Lower lobe of right lung (tissue), 2 donors: ENCODE measurements around the gene DAB1. TPM values are rescaled to one million over a fixed set of nuclear protein-coding genes. Genes with fewer than 3 reads are reported as not detected.
A peak's percentile ranks its signal among the peaks of the same experiment; 100 is the strongest.

Experiments used
- ATAC-seq, 2 donors: fragments of 200-7000 bp; cut with Tn5 transposase; one replicate each; pipeline ENCODE4 v1.9.1; 2020 to 2022; ENCODE audit warnings: mild to moderate bottlenecking in 2 of 2, moderate library complexity in 2 of 2
- DNase-seq: peaks from one replicate; pipeline ENCODE4 v3.0.0-alpha.2; 2020
- H3K27ac ChIP-seq: fragments of 200-600 bp; one replicate; pipeline ENCODE4 v1.8.0; 2022
- H3K27me3 ChIP-seq: fragments of 200-600 bp; one replicate; pipeline ENCODE4 v1.8.0; 2022; ENCODE audit warnings: low read depth
- H3K36me3 ChIP-seq: fragments of 200-600 bp; one replicate; pipeline ENCODE4 v1.8.0; 2022; ENCODE audit warnings: mild to moderate bottlenecking
- H3K4me1 ChIP-seq: fragments of 200-600 bp; one replicate; pipeline ENCODE4 v1.8.0; 2022
- H3K4me3 ChIP-seq: fragments of 200-600 bp; one replicate; pipeline ENCODE4 v1.8.0; 2022; ENCODE audit warnings: mild to moderate bottlenecking
- H3K9me3 ChIP-seq: fragments of 200-600 bp; one replicate; pipeline ENCODE4 v1.8.0; 2022
- intact Hi-C: fragments of 100-400 bp; cut with DNase I; formaldehyde crosslinking; loops from one replicate; pipeline ENCODE4 v1.11.0; 2022
- total RNA-seq: library from RNA; stranded (reverse); fragmentation: NEBNext Ultra II Directional; extraction: Animal tissue kit (Norgen Biotek cat#: 25700); gene quantifications from one replicate; pipeline ENCODE4 v1.2.1, GENCODE V29; 2021
- TF ChIP-seq, protein P1 (sequence below): fragments of 200-600 bp; IDR thresholded peaks from one replicate; pipeline ENCODE4 v1.8.0; 2022; ENCODE audit warnings: antibody characterized with exemption, mild to moderate bottlenecking
- donor health status: DM: no; HTN: yes; CAD: no; lungs with severe emphysema.

DAB1 gene
- total RNA-seq, 1 donor from 2014 or later, result 1.9 TPM

DNA sequence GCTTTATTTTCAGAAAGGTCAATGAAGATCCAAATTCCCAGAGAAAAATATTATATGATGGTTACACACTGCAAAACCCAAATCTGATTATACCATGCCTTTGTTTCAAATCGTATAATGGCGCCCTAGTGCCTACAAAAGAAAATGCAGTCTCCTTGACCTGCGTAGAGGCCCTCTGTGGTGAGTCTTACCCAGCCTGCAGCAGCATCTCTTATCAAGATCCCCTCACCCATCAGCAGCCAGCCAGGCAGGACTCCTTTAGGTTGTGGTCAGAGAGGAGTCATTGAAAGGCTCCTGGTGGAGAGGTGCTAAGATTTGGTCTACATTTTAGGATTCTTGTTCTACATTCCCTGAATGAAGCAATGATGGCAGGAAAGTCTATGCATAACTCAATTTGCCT lies 23.7 kb upstream of the DAB1 start:
- no peak for DNase-seq
- Histone ChIP-seq H3K4me1 (no peaks in the 10 kb centered on the region), H3K27ac (no peak overlapping the region), H3K36me3 (no peaks in the 10 kb centered on the region), H3K9me3 (no peaks in the 10 kb centered on the region), H3K4me3 (no peak overlapping the region), H3K27me3 (no peaks in the 10 kb centered on the region)
- TF ChIP-seq, protein P1, sequence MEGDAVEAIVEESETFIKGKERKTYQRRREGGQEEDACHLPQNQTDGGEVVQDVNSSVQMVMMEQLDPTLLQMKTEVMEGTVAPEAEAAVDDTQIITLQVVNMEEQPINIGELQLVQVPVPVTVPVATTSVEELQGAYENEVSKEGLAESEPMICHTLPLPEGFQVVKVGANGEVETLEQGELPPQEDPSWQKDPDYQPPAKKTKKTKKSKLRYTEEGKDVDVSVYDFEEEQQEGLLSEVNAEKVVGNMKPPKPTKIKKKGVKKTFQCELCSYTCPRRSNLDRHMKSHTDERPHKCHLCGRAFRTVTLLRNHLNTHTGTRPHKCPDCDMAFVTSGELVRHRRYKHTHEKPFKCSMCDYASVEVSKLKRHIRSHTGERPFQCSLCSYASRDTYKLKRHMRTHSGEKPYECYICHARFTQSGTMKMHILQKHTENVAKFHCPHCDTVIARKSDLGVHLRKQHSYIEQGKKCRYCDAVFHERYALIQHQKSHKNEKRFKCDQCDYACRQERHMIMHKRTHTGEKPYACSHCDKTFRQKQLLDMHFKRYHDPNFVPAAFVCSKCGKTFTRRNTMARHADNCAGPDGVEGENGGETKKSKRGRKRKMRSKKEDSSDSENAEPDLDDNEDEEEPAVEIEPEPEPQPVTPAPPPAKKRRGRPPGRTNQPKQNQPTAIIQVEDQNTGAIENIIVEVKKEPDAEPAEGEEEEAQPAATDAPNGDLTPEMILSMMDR, result no peak
- no peak for ATAC-seq
- intact Hi-C loops, result no loop called here

DNA sequence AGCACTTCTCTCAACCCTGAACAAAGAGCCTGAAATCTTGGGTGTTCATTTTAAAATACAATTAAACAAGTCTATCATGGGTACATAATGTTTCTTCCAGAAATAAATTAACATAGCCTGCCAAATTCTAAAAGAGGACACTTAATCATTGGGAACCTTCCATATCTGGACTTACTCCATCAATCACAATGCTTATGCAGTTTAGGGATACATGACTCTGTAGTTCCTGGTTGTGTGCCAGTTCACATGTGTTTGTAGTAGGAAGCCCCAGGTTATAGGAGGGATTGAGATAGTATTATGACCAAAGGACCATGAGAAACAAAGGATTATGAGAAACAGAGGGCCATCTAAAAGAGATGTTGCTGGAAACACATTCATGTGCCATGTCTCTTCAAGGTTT lies 19.1 kb upstream of the DAB1 start:
- TF ChIP-seq, protein P1, result no peak
- DNase-seq, result no peak
- intact Hi-C loops, result no loop called here
- no peak overlapping the region for H3K4me3 ChIP-seq
- no peaks in the 10 kb centered on the region for H3K27me3 ChIP-seq
- no peaks in the 10 kb centered on the region for H3K4me1 ChIP-seq
- no peak overlapping the region for H3K27ac ChIP-seq
- ATAC-seq, result no peak
- no peaks in the 10 kb centered on the region for H3K9me3 ChIP-seq
- H3K36me3 ChIP-seq, result no peaks in the 10 kb centered on the region

DNA sequence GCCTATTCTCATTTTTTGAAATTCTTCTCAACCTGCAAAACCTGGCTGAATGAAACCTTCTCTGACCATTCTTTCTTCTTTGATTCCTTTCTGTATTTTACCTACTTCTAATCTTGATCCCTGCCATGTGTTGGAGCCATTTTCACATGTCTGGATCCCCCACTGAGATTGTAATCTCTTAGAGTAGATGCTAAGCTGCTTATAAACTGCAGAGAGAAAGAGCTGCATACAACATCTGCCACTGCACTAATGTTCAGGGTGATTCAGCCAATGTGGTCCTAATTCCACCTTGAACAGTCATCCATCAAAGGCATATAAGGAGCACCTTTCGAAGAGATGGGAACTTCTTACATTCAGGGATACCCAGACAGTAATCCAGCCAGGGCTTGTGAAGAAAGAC lies 16.2 kb upstream of the DAB1 start:
- H3K9me3 ChIP-seq, result no peaks in the 10 kb centered on the region
- no peak overlapping the region for H3K27ac ChIP-seq
- intact Hi-C loops, result no loop called here
- TF ChIP-seq, protein P1, result no peak
- H3K4me3 ChIP-seq, result no peak overlapping the region
- no peaks in the 10 kb centered on the region for H3K36me3 ChIP-seq
- no peak for DNase-seq
- no peak for ATAC-seq
- no peaks in the 10 kb centered on the region for H3K4me1 ChIP-seq
- no peaks in the 10 kb centered on the region for H3K27me3 ChIP-seq

GRCh38 chr1:57431400-57431799 lies 7.5 kb upstream of the DAB1 start:
- Histone ChIP-seq H3K36me3 (no peaks in the 10 kb centered on the region), H3K27me3 (no peaks in the 10 kb centered on the region), H3K9me3 (no peaks in the 10 kb centered on the region), H3K4me3 (no peak overlapping the region), H3K27ac (no peak overlapping the region), H3K4me1 (no peaks in the 10 kb centered on the region)
- TF ChIP-seq, protein P1, result no peak
- intact Hi-C loops, result no loop called here
- ATAC-seq (no peak), DNase-seq (no peak)

DNA sequence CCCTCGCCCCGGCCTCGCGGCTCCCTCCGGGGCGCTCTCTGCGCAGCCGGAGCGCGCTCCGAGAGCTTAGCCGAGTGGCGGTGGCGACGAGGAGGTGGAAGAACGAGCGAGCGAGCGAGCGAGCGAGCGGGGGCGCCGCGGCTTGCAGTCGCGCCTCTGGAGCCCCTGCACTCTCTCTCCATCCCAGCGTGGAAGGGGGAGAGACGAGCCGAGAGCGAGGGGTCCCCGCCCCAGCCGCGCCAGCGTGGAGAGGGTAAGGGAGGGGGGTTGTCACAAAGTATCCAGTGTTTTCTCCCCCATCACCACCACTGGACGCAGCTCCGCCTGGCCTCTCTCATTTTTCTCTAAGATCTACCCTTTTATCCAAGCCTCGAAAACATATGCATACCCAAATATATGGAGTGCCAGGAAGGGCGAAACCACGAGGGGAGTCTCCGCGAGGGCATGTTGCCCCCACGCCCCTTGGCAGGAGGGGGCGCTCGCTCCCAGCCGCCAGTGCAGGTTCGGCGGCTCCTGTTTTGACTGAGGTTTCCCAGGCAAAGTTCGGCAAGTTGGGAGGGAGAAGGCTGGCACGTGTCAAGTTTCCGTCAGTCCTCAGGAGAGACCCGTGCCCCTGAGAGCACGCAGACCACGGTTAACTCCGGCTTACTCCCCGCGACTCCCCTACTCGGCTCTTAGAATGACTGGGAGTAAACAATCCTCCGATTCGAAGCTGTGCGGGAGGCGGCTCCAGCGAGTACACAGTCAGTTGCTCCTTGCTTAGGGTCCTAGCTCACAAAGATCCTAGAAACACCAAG lies 569 bp upstream of the DAB1 start:
- intact Hi-C loops, result no loop called here
- Histone ChIP-seq H3K27me3 (peaks cover 60% of the 10 kb centered on the region), H3K9me3 (no peaks in the 10 kb centered on the region), H3K36me3 (no peaks in the 10 kb centered on the region), H3K4me3 (no peak overlapping the region), H3K4me1 (peaks cover 4% of the 10 kb centered on the region), H3K27ac (no peak overlapping the region)
- DNase-seq (no peak), ATAC-seq (peak; percentile 23 to 31)
- TF ChIP-seq, protein P1, result peak; percentile 32
